Heart left ventricle (tissue), 16 donors: ENCODE data around the gene HIBADH. TPM values are rescaled to one million over a fixed set of nuclear protein-coding genes. Genes with fewer than 3 reads are reported as not detected.
"Not testable (repeated sequence)": the region's sequence is repeated elsewhere in the genome, so short reads cannot be mapped to it uniquely, and the experiment has no call there.

Source experiments
- ATAC-seq, 4 donors: fragments of 200-7000 bp; cut with Tn5 transposase; one replicate each; pipeline ENCODE4 v1.9.1; 2020 to 2022; ENCODE audit warnings: moderate library complexity in 4 of 4, mild to moderate bottlenecking in 3 of 4, moderate number of reproducible peaks in 1 of 4
- DNase-seq, 5 donors: peaks; one replicate each; pipeline ENCODE4 v3.0.0-alpha.2; 2020
- H3K27ac ChIP-seq, 12 donors: fragments of 200-600 bp; sonication (generic) in 4 of 12; one replicate each; pipeline versions ENCODE4 v1.5.0 to v1.8.0; 2016 to 2022; ENCODE audit warnings: mild to moderate bottlenecking in 2 of 12
- H3K27me3 ChIP-seq, 9 donors: fragments of 200-600 bp; sonication (generic) in 2 of 9; one replicate each; pipeline versions ENCODE4 v1.5.1 to v1.8.0; 2016 to 2022; ENCODE audit warnings: mild to moderate bottlenecking in 3 of 9
- H3K36me3 ChIP-seq, 9 donors: fragments of 200-600 bp; sonication (generic) in 2 of 9; one replicate each; pipeline versions ENCODE4 v1.5.0 to v1.8.0; 2018 to 2022; ENCODE audit warnings: mild to moderate bottlenecking in 2 of 9
- H3K4me1 ChIP-seq, 12 donors: fragments of 200-600 bp; sonication (generic) in 4 of 12; one replicate each; pipeline versions ENCODE4 v1.5.0 to v1.8.0; 2016 to 2022; ENCODE audit warnings: mild to moderate bottlenecking in 3 of 12
- H3K4me3 ChIP-seq, 12 donors: fragments of 200-600 bp; sonication (generic) in 4 of 12; one replicate each; pipeline versions ENCODE4 v1.5.0 to v1.8.0; 2017 to 2022; ENCODE audit warnings: mild to moderate bottlenecking in 9 of 12, moderate library complexity in 4 of 12
- H3K9me3 ChIP-seq, 12 donors: fragments of 200-600 bp; sonication (generic) in 4 of 12; one replicate each; pipeline versions ENCODE4 v1.5.0 to v1.8.0; 2016 to 2022; ENCODE audit warnings: mild to moderate bottlenecking in 1 of 12
- POLR2A ChIP-seq, 2 donors: fragments of 450-650 bp; IDR thresholded peaks; one replicate each; pipeline ENCODE4 v1.6.1; 2017; ENCODE audit warnings: antibody characterized with exemption in 2 of 2, mild to moderate bottlenecking in 2 of 2, moderate library complexity in 2 of 2
- WGBS, 4 donors: extraction: QIAGEN DNeasy Blood & Tissue Kit in 2 of 4; methylation state at CpG; one replicate each; pipeline versions ENCODE4 v1.1.5 to v1.1.7; 2013 to 2018; 5-methylcytosine and 5-hydroxymethylcytosine counted together
- intact Hi-C, 10 donors: fragments of 100-400 bp; cut with DNase I; formaldehyde crosslinking; loops; one replicate each; pipeline versions ENCODE4 v1.11.1 to v1.14.2; 2022
- polyA plus RNA-seq, 2 donors: library from polyadenylated mRNA; stranded (reverse); fragments of 200-250 nt; gene quantifications; one replicate each; pipeline ENCODE4 v1.2.3, GENCODE V29; 2013
- total RNA-seq, 9 donors: library from RNA; depleted of rRNA in 2 of 9; stranded (reverse); fragments of >200 nt in 2 of 9; fragmentation: NEBNext Ultra II Directional in 3 of 9; extraction: Animal tissue kit (Norgen Biotek cat#: 25700) in 3 of 9; gene quantifications; one replicate each; pipeline versions ENCODE4 v1.1.0 to v1.2.4, GENCODE V29; 2016 to 2023
- TF ChIP-seq, protein P1 (sequence below), 12 donors: fragments of 200-600 bp; sonication (generic) in 4 of 12; IDR thresholded peaks; one replicate each; pipeline versions ENCODE4 v1.5.0 to v1.8.0; 2018 to 2022; ENCODE audit warnings: antibody characterized with exemption in 12 of 12, mild to moderate bottlenecking in 5 of 12
- donor health status: ischemic (EF 13 %, LVEDD 7.1; RV severe dilation, severe dysfunction).
- donor health status: healthy with polysubstance abuse.
- donor health status: DM: no; HTN: yes; CAD: no.
- donor health status: DM: no; HTN: no; CAD: no.
- donor health status: ischemic (EF 25% LVEDD 6.9; RV normal size, moderate dysfunction).
- donor health status: ischemic (EF 25% LVEDD 5.7; RV mildly dilated, moderate dysfunction).
- donor health status: healthy.
- donor health status: DM: yes; HTN: yes; CAD: no.
- donor health status: ischemic (EF 35%, LVEDD 5.7; RV mildly dilated, moderate dysfunction).
- donor health status: nonischemic (EF 11% LVEDD 7.7; RV severe dilation, severe dysfunction).
- donor health status: DM: yes; HTN: yes; CAD: no.
- donor health status: PGD.
- donor health status: ischemic (EF 29% LVEDD 5.4; RV normal size, mild dysfunction).
- donor health status: nonischemic (EF 23%, LVEDD 6.1; RV moderate dilation, normal function).

The HIBADH gene
- total and polyA plus RNA-seq, 11 donors, result 34.4 to 107 (median 69.3) TPM

GRCh38 chr7:27640884-27641574 lies 21.7 kb downstream of the HIBADH start:
- intact Hi-C loops, result no loop called here
- Histone ChIP-seq H3K27ac (peak overlapping the region in 3 of 12 donors; percentile 11 to 35 (median 25)), H3K27me3 (no peaks in the 10 kb centered on the region), H3K36me3 (peaks cover 0 to 6% (median 0%) of the 10 kb centered on the region in 9 donors), H3K4me3 (peak overlapping the region in 2 of 12 donors; percentile 2 to 7), H3K4me1 (peaks cover 0 to 29% (median 15%) of the 10 kb centered on the region in 12 donors), H3K9me3 (no peaks in the 10 kb centered on the region)
- WGBS, 4 donors, result 25 to 34% (median 26%) methylated on average over 5 of the region's 5 CpGs
- DNase-seq (peak in 3 of 5 donors; percentile 34 to 39 (median 36)), ATAC-seq (peak in 3 of 4 donors; percentile 33 to 65 (median 60))
- TF ChIP-seq, protein P1, sequence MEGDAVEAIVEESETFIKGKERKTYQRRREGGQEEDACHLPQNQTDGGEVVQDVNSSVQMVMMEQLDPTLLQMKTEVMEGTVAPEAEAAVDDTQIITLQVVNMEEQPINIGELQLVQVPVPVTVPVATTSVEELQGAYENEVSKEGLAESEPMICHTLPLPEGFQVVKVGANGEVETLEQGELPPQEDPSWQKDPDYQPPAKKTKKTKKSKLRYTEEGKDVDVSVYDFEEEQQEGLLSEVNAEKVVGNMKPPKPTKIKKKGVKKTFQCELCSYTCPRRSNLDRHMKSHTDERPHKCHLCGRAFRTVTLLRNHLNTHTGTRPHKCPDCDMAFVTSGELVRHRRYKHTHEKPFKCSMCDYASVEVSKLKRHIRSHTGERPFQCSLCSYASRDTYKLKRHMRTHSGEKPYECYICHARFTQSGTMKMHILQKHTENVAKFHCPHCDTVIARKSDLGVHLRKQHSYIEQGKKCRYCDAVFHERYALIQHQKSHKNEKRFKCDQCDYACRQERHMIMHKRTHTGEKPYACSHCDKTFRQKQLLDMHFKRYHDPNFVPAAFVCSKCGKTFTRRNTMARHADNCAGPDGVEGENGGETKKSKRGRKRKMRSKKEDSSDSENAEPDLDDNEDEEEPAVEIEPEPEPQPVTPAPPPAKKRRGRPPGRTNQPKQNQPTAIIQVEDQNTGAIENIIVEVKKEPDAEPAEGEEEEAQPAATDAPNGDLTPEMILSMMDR (IDR thresholded peaks at IDR 0.05), result no peak
- TF ChIP-seq POLR2A (IDR thresholded peaks at IDR 0.05), result no peak

GRCh38 chr7:27639851-27640250 lies 22.8 kb downstream of the HIBADH start:
- no peaks in the 10 kb centered on the region for H3K9me3 ChIP-seq
- intact Hi-C loops, result no loop called here
- no peak overlapping the region for H3K4me3 ChIP-seq
- 96 to 98% (median 97%) methylated on average over 6 of the region's 6 CpGs for WGBS, 4 donors
- H3K27me3 ChIP-seq, result no peaks in the 10 kb centered on the region
- DNase-seq, result no peak
- H3K4me1 ChIP-seq, result peaks cover 0 to 36% (median 20%) of the 10 kb centered on the region in 12 donors
- H3K36me3 ChIP-seq, result peaks cover 0 to 6% (median 0%) of the 10 kb centered on the region in 9 donors
- TF ChIP-seq POLR2A (IDR thresholded peaks at IDR 0.05), result no peak
- TF ChIP-seq, protein P1 (IDR thresholded peaks at IDR 0.05), result no peak
- no peak for ATAC-seq
- no peak overlapping the region for H3K27ac ChIP-seq

GRCh38 chr7:27639048-27639447 lies 23.6 kb downstream of the HIBADH start:
- H3K4me3 ChIP-seq, H3K27me3 ChIP-seq, intact Hi-C loops, H3K27ac ChIP-seq, H3K36me3 ChIP-seq, DNase-seq, H3K9me3 ChIP-seq, ATAC-seq: not testable (repeated sequence)
- WGBS, 4 donors, result 96 to 100% (median 99%) methylated on average over 1 of the region's 1 CpG
- H3K4me1 ChIP-seq, result peaks cover 0 to 41% (median 20%) of the 10 kb centered on the region in 12 donors

- H3K36me3 ChIP-seq, result peaks cover 0 to 8% (median 0%) of the 10 kb centered on the region in 9 donors
- H3K9me3 ChIP-seq, result no peaks in the 10 kb centered on the region
- H3K27me3 ChIP-seq, result no peaks in the 10 kb centered on the region
- H3K27ac ChIP-seq, result no peak overlapping the region
- no peak overlapping the region for H3K4me3 ChIP-seq
- WGBS, 4 donors, result 63 to 80% (median 71%) methylated on average over 1 of the region's 1 CpG
- peaks cover 0 to 34% (median 16%) of the 10 kb centered on the region in 12 donors for H3K4me1 ChIP-seq
- intact Hi-C loops, result no loop called here
- TF ChIP-seq, protein P1 (IDR thresholded peaks at IDR 0.05), result no peak
- no peak for TF ChIP-seq POLR2A (IDR thresholded peaks at IDR 0.05)
- DNase-seq (no peak), ATAC-seq (no peak)
These were observed 26.2 kb downstream of the HIBADH start for GRCh38 chr7:27636326-27637006.
